Amygdala (tissue), 56 donors: ENCODE results near the gene TAS2R19.

Experiments used
- DNase-seq, 56 donors: peaks; one replicate each; lab custom pipeline; 2025; lab: John Stamatoyannopoulos, UW

The TAS2R19 gene

GRCh38 chr12:10994307-10994706 is 28.1 kb downstream of the TAS2R19 start:
- DNase-seq, result no peak

GRCh38 chr12:10989107-10989506 is 33.3 kb downstream of the TAS2R19 start:
- DNase-seq, result no peak

- DNase-seq, result no peak
Measured at GRCh38 chr12:10986812-10987211, 35.6 kb downstream of the TAS2R19 start, which contains the start of gene TAS2R50. Gene TAS2R50 (minus strand): TSS chr12:10986912. CDS start chr12:10986860, 52 bp downstream.

- no peak for DNase-seq
Measured at GRCh38 chr12:10982244-10982643, 40.2 kb downstream of the TAS2R19 start.

- no peak for DNase-seq
Measured at GRCh38 chr12:10974965-10975364, 47.5 kb downstream of the TAS2R19 start.
